Trophoblast cell (in vitro differentiated cells and primary cell): Measurements from ENCODE around the gene TMC4.

Source experiments
- DNase-seq, 2 donors: peaks; one replicate each; pipeline ENCODE4 v3.0.0-alpha.2; 2016
- H2AFZ ChIP-seq: 2 replicates; pipeline ENCODE4 v1.6.1; 2013; ENCODE audit warnings: low read length, moderate library complexity, mild to moderate bottlenecking; ENCODE audit not compliant: insufficient read depth, poor library complexity
- H2AK5ac ChIP-seq: 2 replicates; pipeline ENCODE4 v1.6.1; 2013; ENCODE audit warnings: mild to moderate bottlenecking, low read length
- H2BK120ac ChIP-seq: 2 replicates; pipeline ENCODE4 v1.6.1; 2013; ENCODE audit warnings: low read length, mild to moderate bottlenecking, moderate library complexity; ENCODE audit not compliant: insufficient read depth, poor library complexity
- H2BK12ac ChIP-seq: 2 replicates; pipeline ENCODE4 v1.6.1; 2013; ENCODE audit warnings: mild to moderate bottlenecking, low read length, moderate library complexity
- H2BK5ac ChIP-seq: 2 replicates; pipeline ENCODE4 v1.6.1; 2013; ENCODE audit warnings: low read length, low read depth, moderate library complexity, mild to moderate bottlenecking; ENCODE audit not compliant: poor library complexity
- H3K14ac ChIP-seq: 2 replicates; pipeline ENCODE4 v1.6.1; 2013; ENCODE audit warnings: mild to moderate bottlenecking, low read length
- H3K18ac ChIP-seq: 2 replicates; pipeline ENCODE4 v1.6.1; 2013; ENCODE audit warnings: mild to moderate bottlenecking, low read length
- H3K23ac ChIP-seq: 2 replicates; pipeline ENCODE4 v1.6.1; 2013; ENCODE audit warnings: low read length
- H3K27ac ChIP-seq: 2 replicates; pipeline ENCODE4 v1.5.1; 2013; ENCODE audit warnings: low read depth, mild to moderate bottlenecking, inconsistent platforms, low read length, moderate library complexity
- H3K27me3 ChIP-seq: 2 replicates; pipeline ENCODE4 v1.6.1; 2013; ENCODE audit warnings: inconsistent platforms, mild to moderate bottlenecking, low read length, moderate library complexity; ENCODE audit not compliant: insufficient read depth
- H3K36me3 ChIP-seq, 2 experiments: 1 replicate in 1 of 2; 2 replicates in 1 of 2; pipeline ENCODE4 v1.6.1; 2013; ENCODE audit warnings: low read length in 2 of 2, mild to moderate bottlenecking in 2 of 2, moderate library complexity in 1 of 2; ENCODE audit not compliant: insufficient read depth in 2 of 2, control insufficient read depth in 1 of 2
- H3K4ac ChIP-seq: 2 replicates; pipeline ENCODE4 v1.6.1; 2013; ENCODE audit warnings: low read depth, mild to moderate bottlenecking, low read length, moderate library complexity
- H3K4me1 ChIP-seq, 2 experiments: 1 replicate in 1 of 2; 2 replicates in 1 of 2; pipeline ENCODE4 v1.6.1; 2013; ENCODE audit warnings: low read length in 2 of 2, mild to moderate bottlenecking in 2 of 2, moderate library complexity in 1 of 2; ENCODE audit not compliant: insufficient read depth in 2 of 2, control insufficient read depth in 1 of 2
- H3K4me2 ChIP-seq: 2 replicates; pipeline ENCODE4 v1.6.1; 2013; ENCODE audit warnings: inconsistent platforms, mild to moderate bottlenecking, low read length, moderate library complexity
- H3K4me3 ChIP-seq: 2 replicates; pipeline ENCODE4 v1.5.1; 2013; ENCODE audit warnings: mild to moderate bottlenecking, low read depth, low read length, inconsistent platforms
- H3K79me1 ChIP-seq: one replicate; pipeline ENCODE4 v1.6.1; 2013; ENCODE audit warnings: low read length
- H3K79me2 ChIP-seq: 2 replicates; pipeline ENCODE4 v1.6.1; 2013; ENCODE audit warnings: low read length, mild to moderate bottlenecking; ENCODE audit not compliant: control insufficient read depth, insufficient read depth, poor library complexity
- H3K9ac ChIP-seq: 2 replicates; pipeline ENCODE4 v1.6.1; 2013; ENCODE audit warnings: mild to moderate bottlenecking, low read length
- H3K9me3 ChIP-seq: 2 replicates; pipeline ENCODE4 v1.6.1; 2013; ENCODE audit warnings: low read depth, mild to moderate bottlenecking, control low read depth, inconsistent platforms, low read length; ENCODE audit not compliant: insufficient read depth
- H4K12ac ChIP-seq: 2 replicates; pipeline ENCODE4 v1.6.1; 2013; ENCODE audit warnings: low read depth, mild to moderate bottlenecking, low read length, moderate library complexity
- H4K8ac ChIP-seq: 2 replicates; pipeline ENCODE4 v1.6.1; 2013; ENCODE audit warnings: low read depth, mild to moderate bottlenecking, low read length, moderate library complexity
- H4K91ac ChIP-seq: one replicate; pipeline ENCODE4 v1.6.1; 2013; ENCODE audit warnings: low read depth, mild to moderate bottlenecking, low read length, moderate library complexity
- WGBS: extraction: QIAGEN DNeasy Blood & Tissue Kit; methylation state at CpG from one replicate; pipeline ENCODE4 v1.1.7; 2013; ENCODE audit warnings: missing lambda C conversion rate; ENCODE audit not compliant: insufficient read length, insufficient coverage; ENCODE audit errors: extremely low coverage; 5-methylcytosine and 5-hydroxymethylcytosine counted together

TMC4 gene

GRCh38 chr19:54124393-54124792 lies 48.6 kb downstream of the TMC4 start:
- no peak overlapping the region for H2BK120ac ChIP-seq
- H3K4ac ChIP-seq: no peak overlapping the region
- H3K18ac ChIP-seq: no peak overlapping the region

GRCh38 chr19:54123682-54124081 lies 49.3 kb downstream of the TMC4 start:
- no peak overlapping the region for H4K8ac ChIP-seq
- H3K9ac ChIP-seq: no peak overlapping the region
- peaks cover 1% of the 10 kb centered on the region for H3K9me3 ChIP-seq
- no peak overlapping the region for H3K23ac ChIP-seq
- no peak overlapping the region for H2BK5ac ChIP-seq
- H4K91ac ChIP-seq: no peak overlapping the region
- H3K4ac ChIP-seq: no peak overlapping the region
- no peak overlapping the region for H3K4me3 ChIP-seq
- no peaks in the 10 kb centered on the region for H3K27me3 ChIP-seq
- peaks cover 83 to 89% of the 10 kb centered on the region in 2 experiments for H3K36me3 ChIP-seq
- no CpG with 5 or more reads among the region's 17 CpGs for WGBS
- no peak overlapping the region for H3K18ac ChIP-seq
- H3K14ac ChIP-seq: no peak overlapping the region
- no peak overlapping the region for H2AK5ac ChIP-seq
- H3K4me2 ChIP-seq: no peak overlapping the region
- no peak overlapping the region for H3K27ac ChIP-seq
- H2BK120ac ChIP-seq: no peak overlapping the region
- no peak overlapping the region for H2AFZ ChIP-seq
- DNase-seq: no peak
- no peaks in the 10 kb centered on the region for H3K4me1 ChIP-seq
- no peak overlapping the region for H4K12ac ChIP-seq
- no peak overlapping the region for H2BK12ac ChIP-seq
- no peaks in the 10 kb centered on the region for H3K79me1 ChIP-seq
- no peaks in the 10 kb centered on the region for H3K79me2 ChIP-seq

More at GRCh38 chr19:54124393-54124792, 48.6 kb downstream of the TMC4 start:
- no peak overlapping the region for H3K9ac ChIP-seq
- no peak overlapping the region for H3K27ac ChIP-seq
- no peak overlapping the region for H4K8ac ChIP-seq
- WGBS: no CpG with 5 or more reads among the region's 19 CpGs
- peaks cover 1% of the 10 kb centered on the region for H3K9me3 ChIP-seq
- no peak overlapping the region for H3K14ac ChIP-seq
- H3K79me2 ChIP-seq: no peaks in the 10 kb centered on the region
- peaks cover 89 to 94% of the 10 kb centered on the region in 2 experiments for H3K36me3 ChIP-seq
- no peak overlapping the region for H2AK5ac ChIP-seq
- no peaks in the 10 kb centered on the region for H3K4me1 ChIP-seq
- no peak overlapping the region for H3K4me2 ChIP-seq
- H2BK5ac ChIP-seq: no peak overlapping the region
- H3K79me1 ChIP-seq: no peaks in the 10 kb centered on the region
- H4K91ac ChIP-seq: no peak overlapping the region
- no peak overlapping the region for H2AFZ ChIP-seq
- no peaks in the 10 kb centered on the region for H3K27me3 ChIP-seq
- H3K4me3 ChIP-seq: no peak overlapping the region
- no peak overlapping the region for H2BK12ac ChIP-seq
- no peak for DNase-seq
- no peak overlapping the region for H3K23ac ChIP-seq
- H4K12ac ChIP-seq: no peak overlapping the region

- Histone ChIP-seq H3K23ac (no peak overlapping the region), H2BK120ac (no peak overlapping the region), H3K79me1 (no peaks in the 10 kb centered on the region), H2BK5ac (no peak overlapping the region), H3K36me3 (peaks cover 68 to 71% of the 10 kb centered on the region in 2 experiments), H2AK5ac (no peak overlapping the region), H3K14ac (no peak overlapping the region), H3K27me3 (no peaks in the 10 kb centered on the region), H4K12ac (no peak overlapping the region), H3K79me2 (no peaks in the 10 kb centered on the region), H2AFZ (no peak overlapping the region), H3K4me3 (no peak overlapping the region), H3K4ac (no peak overlapping the region), H4K91ac (no peak overlapping the region), H3K9me3 (peaks cover 1% of the 10 kb centered on the region), H2BK12ac (no peak overlapping the region), H3K9ac (no peak overlapping the region), H3K18ac (no peak overlapping the region), H3K4me2 (no peak overlapping the region), H4K8ac (no peak overlapping the region), H3K27ac (no peak overlapping the region), H3K4me1 (peaks cover 0 to 4% of the 10 kb centered on the region in 2 experiments)
- DNase-seq: no peak
- no CpG with 5 or more reads among the region's 10 CpGs for WGBS
These were observed 51.7 kb downstream of the TMC4 start for GRCh38 chr19:54121259-54121658.

- Histone ChIP-seq H3K4me3 (peak within 1 kb of the TSS; percentile 87), H2BK12ac (no peak within 1 kb of the TSS), H3K79me2 (peaks cover 9% of the 10 kb centered on the region), H3K27me3 (no peaks in the 10 kb centered on the region), H3K79me1 (peaks cover 10% of the 10 kb centered on the region), H2AFZ (peak within 1 kb of the TSS; percentile 74), H3K4me1 (peaks cover 8 to 10% of the 10 kb centered on the region in 2 experiments), H3K36me3 (peaks cover 28 to 31% of the 10 kb centered on the region in 2 experiments), H3K4me2 (peak within 1 kb of the TSS; percentile 73), H2BK120ac (peak within 1 kb of the TSS; percentile 20), H4K8ac (peak within 1 kb of the TSS; percentile 92), H3K9me3 (no peaks in the 10 kb centered on the region), H3K9ac (peak within 1 kb of the TSS; percentile 93), H3K14ac (peak within 1 kb of the TSS; percentile 64), H3K23ac (no peak within 1 kb of the TSS), H2AK5ac (peak within 1 kb of the TSS; percentile 85), H3K27ac (peak within 1 kb of the TSS; percentile 52), H2BK5ac (peak within 1 kb of the TSS; percentile 71), H4K91ac (peak within 1 kb of the TSS; percentile 72), H4K12ac (peak within 1 kb of the TSS; percentile 68), H3K18ac (peak within 1 kb of the TSS; percentile 51), H3K4ac (peak within 1 kb of the TSS; percentile 43)
- no CpG with 5 or more reads among the region's 60 CpGs for WGBS
- peak; percentile 97 to 100 for DNase-seq
These were observed 57.6 kb downstream of the TMC4 start, which contains the start of the genes PRPF31 and TFPT for GRCh38 chr19:54115109-54116063. Gene PRPF31, plus strand, starts transcription at chr19:54115754. Its CDS starts 2,525 bp downstream, at chr19:54118279. Gene TFPT, minus strand, starts transcription at chr19:54115657. Its CDS starts 388 bp downstream, at chr19:54115269.
